Liver (tissue), 3 donors: ENCODE results near the gene TLR9.

ENCODE experiments used
- EGR1 ChIP-seq, 2 donors: IDR thresholded peaks; 2 replicates each; pipeline ENCODE4 v1.6.1; 2016 to 2018; ENCODE audit warnings: antibody characterized with exemption in 2 of 2, low read depth in 2 of 2
- FOXA1 ChIP-seq: IDR thresholded peaks from 2 replicates; pipeline ENCODE4 v1.6.1; 2016; ENCODE audit warnings: antibody characterized with exemption
- GABPA ChIP-seq, 2 donors: IDR thresholded peaks in 1 of 2; conservative IDR thresholded peaks in 1 of 2; 2 replicates each; pipeline ENCODE4 v1.6.1; 2016; ENCODE audit warnings: antibody characterized with exemption in 2 of 2, mild to moderate bottlenecking in 1 of 2, moderate library complexity in 1 of 2
- HNF4A ChIP-seq, 2 donors: conservative IDR thresholded peaks; 2 replicates each; pipeline ENCODE4 v1.6.1; 2016; ENCODE audit warnings: antibody characterized with exemption in 2 of 2, mild to moderate bottlenecking in 2 of 2
- HNF4G ChIP-seq: IDR thresholded peaks from 2 replicates; pipeline ENCODE4 v1.6.1; 2016; ENCODE audit warnings: antibody characterized with exemption
- JUND ChIP-seq, 2 donors: IDR thresholded peaks; 2 replicates each; pipeline ENCODE4 v1.6.1; 2016; ENCODE audit warnings: antibody characterized with exemption in 2 of 2
- RAD21 ChIP-seq, 2 donors: IDR thresholded peaks; 2 replicates each; pipeline ENCODE4 v1.6.1; 2016; ENCODE audit warnings: antibody characterized with exemption in 2 of 2, mild to moderate bottlenecking in 2 of 2
- REST ChIP-seq: IDR thresholded peaks from 2 replicates; pipeline ENCODE4 v1.6.1; 2016; ENCODE audit warnings: antibody characterized with exemption, mild to moderate bottlenecking
- SP1 ChIP-seq: IDR thresholded peaks from 2 replicates; pipeline ENCODE4 v1.6.1; 2018; ENCODE audit warnings: antibody characterized with exemption, mild to moderate bottlenecking
- TAF1 ChIP-seq: conservative IDR thresholded peaks from 2 replicates; pipeline ENCODE4 v1.6.1; 2016; ENCODE audit warnings: antibody characterized with exemption, mild to moderate bottlenecking
- YY1 ChIP-seq: IDR thresholded peaks from 2 replicates; pipeline ENCODE4 v1.6.1; 2016; ENCODE audit warnings: antibody characterized with exemption, mild to moderate bottlenecking
- TF ChIP-seq, protein P1 (sequence below): fragments of 150-350 bp; IDR thresholded peaks from 2 replicates; pipeline ENCODE4 v1.5.1; 2017; ENCODE audit warnings: improper control_type of control experiment, low read depth, low read length; ENCODE audit not compliant: missing input control
- TF ChIP-seq, protein P2 (sequence below): IDR thresholded peaks from 2 replicates; pipeline ENCODE4 v1.6.1; 2016; ENCODE audit warnings: antibody characterized with exemption
- TF ChIP-seq, protein P3 (sequence below): IDR thresholded peaks from 2 replicates; pipeline ENCODE4 v1.6.1; 2016; ENCODE audit warnings: antibody characterized with exemption
- donor health status: healthy.
- donor health status: healthy.

GRCh38 chr3:52175416-52176179 is 49.8 kb downstream of the TLR9 start:
- no peak for TF ChIP-seq GABPA (IDR thresholded peaks at IDR 0.05 in 1 of 2, conservative IDR thresholded peaks at IDR 0.05 in 1 of 2)
- TF ChIP-seq YY1, result no peak
- no peak for TF ChIP-seq REST
- TF ChIP-seq, protein P1, sequence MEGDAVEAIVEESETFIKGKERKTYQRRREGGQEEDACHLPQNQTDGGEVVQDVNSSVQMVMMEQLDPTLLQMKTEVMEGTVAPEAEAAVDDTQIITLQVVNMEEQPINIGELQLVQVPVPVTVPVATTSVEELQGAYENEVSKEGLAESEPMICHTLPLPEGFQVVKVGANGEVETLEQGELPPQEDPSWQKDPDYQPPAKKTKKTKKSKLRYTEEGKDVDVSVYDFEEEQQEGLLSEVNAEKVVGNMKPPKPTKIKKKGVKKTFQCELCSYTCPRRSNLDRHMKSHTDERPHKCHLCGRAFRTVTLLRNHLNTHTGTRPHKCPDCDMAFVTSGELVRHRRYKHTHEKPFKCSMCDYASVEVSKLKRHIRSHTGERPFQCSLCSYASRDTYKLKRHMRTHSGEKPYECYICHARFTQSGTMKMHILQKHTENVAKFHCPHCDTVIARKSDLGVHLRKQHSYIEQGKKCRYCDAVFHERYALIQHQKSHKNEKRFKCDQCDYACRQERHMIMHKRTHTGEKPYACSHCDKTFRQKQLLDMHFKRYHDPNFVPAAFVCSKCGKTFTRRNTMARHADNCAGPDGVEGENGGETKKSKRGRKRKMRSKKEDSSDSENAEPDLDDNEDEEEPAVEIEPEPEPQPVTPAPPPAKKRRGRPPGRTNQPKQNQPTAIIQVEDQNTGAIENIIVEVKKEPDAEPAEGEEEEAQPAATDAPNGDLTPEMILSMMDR, result no peak
- TF ChIP-seq, protein P2, sequence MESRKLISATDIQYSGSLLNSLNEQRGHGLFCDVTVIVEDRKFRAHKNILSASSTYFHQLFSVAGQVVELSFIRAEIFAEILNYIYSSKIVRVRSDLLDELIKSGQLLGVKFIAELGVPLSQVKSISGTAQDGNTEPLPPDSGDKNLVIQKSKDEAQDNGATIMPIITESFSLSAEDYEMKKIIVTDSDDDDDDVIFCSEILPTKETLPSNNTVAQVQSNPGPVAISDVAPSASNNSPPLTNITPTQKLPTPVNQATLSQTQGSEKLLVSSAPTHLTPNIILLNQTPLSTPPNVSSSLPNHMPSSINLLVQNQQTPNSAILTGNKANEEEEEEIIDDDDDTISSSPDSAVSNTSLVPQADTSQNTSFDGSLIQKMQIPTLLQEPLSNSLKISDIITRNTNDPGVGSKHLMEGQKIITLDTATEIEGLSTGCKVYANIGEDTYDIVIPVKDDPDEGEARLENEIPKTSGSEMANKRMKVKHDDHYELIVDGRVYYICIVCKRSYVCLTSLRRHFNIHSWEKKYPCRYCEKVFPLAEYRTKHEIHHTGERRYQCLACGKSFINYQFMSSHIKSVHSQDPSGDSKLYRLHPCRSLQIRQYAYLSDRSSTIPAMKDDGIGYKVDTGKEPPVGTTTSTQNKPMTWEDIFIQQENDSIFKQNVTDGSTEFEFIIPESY, result no peak
- TF ChIP-seq, protein P3, sequence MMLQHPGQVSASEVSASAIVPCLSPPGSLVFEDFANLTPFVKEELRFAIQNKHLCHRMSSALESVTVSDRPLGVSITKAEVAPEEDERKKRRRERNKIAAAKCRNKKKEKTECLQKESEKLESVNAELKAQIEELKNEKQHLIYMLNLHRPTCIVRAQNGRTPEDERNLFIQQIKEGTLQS, result no peak
- no peak for TF ChIP-seq JUND (IDR thresholded peaks at IDR 0.05)
- no peak for TF ChIP-seq SP1
- no peak for TF ChIP-seq TAF1
- TF ChIP-seq EGR1 (IDR thresholded peaks at IDR 0.05; ENCODE audit: low read depth in 2 of 2), result no peak
- no peak for TF ChIP-seq RAD21 (IDR thresholded peaks at IDR 0.05)
- no peak for TF ChIP-seq HNF4G
- no peak for TF ChIP-seq FOXA1
- no peak for TF ChIP-seq HNF4A (conservative IDR thresholded peaks at IDR 0.05)
